SK-N-SH (cell line): Measurements from ENCODE around the gene IWS1.

Experiments used
- CTCF ChIP-seq: fragments of 200-600 bp; sonication (generic); IDR thresholded peaks from 2 replicates; pipeline ENCODE4 v1.6.1; 2017; ENCODE audit warnings: antibody characterized with exemption, mild to moderate bottlenecking, moderate library complexity
- EZH2phosphoT487 ChIP-seq: fragments of 200-600 bp; sonication (generic); IDR thresholded peaks from 2 replicates; pipeline ENCODE4 v1.6.1; 2017; ENCODE audit warnings: low read depth, mixed run types, mild to moderate bottlenecking, antibody characterized with exemption, moderate library complexity, borderline replicate concordance
- POLR2AphosphoS5 ChIP-seq: IDR thresholded peaks from 2 replicates; pipeline ENCODE4 v1.6.1; 2012; ENCODE audit warnings: low read depth, low read length
- REST ChIP-seq: IDR thresholded peaks from 2 replicates; pipeline ENCODE4 v1.6.1; 2012; ENCODE audit warnings: mild to moderate bottlenecking, low read depth, low read length, moderate library complexity
- RXRA ChIP-seq: IDR thresholded peaks from 2 replicates; pipeline ENCODE4 v1.4.0; 2012; ENCODE audit warnings: low read depth, mild to moderate bottlenecking, borderline replicate concordance
- TAF1 ChIP-seq: IDR thresholded peaks from 2 replicates; pipeline ENCODE4 v1.6.1; 2012; ENCODE audit warnings: low read depth, mild to moderate bottlenecking, low read length, moderate library complexity, borderline replicate concordance
- YY1 ChIP-seq: IDR thresholded peaks from 2 replicates; pipeline ENCODE4 v1.4.0; 2012; ENCODE audit warnings: low read depth, mild to moderate bottlenecking

DNA sequence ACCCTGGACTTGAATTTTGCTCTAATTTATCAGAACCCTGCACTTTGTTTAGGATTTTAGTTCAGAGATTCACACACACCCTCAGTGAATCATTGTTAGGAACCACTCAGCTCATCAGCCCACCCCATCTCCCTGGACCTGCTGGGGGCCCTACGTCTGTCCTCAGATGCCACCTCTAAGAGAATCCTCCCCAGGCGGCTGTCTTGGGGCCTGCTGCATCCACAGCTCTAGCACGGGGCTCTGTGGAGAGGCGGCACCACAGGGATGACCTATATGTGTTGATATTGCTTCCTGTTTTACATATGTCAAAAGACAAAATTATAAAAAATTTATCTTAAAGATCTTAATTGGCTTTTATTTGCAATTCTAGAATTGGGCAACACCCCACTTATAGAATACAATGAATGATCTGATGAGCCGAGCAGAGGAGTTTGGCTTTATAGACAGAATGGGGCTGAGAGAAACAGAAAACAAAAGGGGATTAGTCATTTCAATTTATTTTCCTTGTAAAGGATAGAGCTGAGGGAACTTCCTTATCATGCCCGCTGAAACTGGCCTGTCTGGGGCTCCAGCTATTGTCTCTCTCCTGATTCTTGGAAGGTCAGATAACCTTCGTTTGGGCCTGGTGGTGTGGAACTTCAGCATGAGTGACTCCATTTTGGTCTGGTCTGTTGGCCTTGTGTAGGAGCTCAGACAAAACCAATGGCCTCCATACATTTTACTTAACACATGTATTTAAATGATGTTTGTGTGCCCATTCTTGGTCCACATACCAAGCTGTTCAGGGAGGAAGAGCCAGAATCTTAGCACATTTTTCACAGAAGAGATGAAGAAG is 10.6 kb upstream of the IWS1 start:
- TF ChIP-seq YY1 (no peak), CTCF (no peak), RXRA (no peak), EZH2phosphoT487 (no peak), TAF1 (no peak), POLR2AphosphoS5 (no peak), REST (no peak)
